PFSK-1 (cell line): ENCODE data around the gene KRT73.

Experiments
- FOXP2 ChIP-seq: optimal IDR thresholded peaks from 2 replicates; pipeline ENCODE3; 2011; ENCODE audit warnings: borderline replicate concordance, control low read depth, inconsistent platforms; ENCODE audit not compliant: insufficient read depth; ENCODE audit errors: extremely low read length, extremely low read depth
- POLR2AphosphoS5 ChIP-seq: IDR thresholded peaks from 2 replicates; pipeline ENCODE4 v1.6.1; 2012; ENCODE audit warnings: low read depth, mild to moderate bottlenecking, control low read depth, low read length, moderate library complexity
- REST ChIP-seq, 2 experiments: IDR thresholded peaks; 2 replicates each; pipeline versions ENCODE4 v1.6.1 to v1.8.0; 2011 to 2012; ENCODE audit warnings: low read depth in 2 of 2, low read length in 2 of 2, control low read depth in 1 of 2, inconsistent platforms in 1 of 2, mild to moderate bottlenecking in 1 of 2, moderate library complexity in 1 of 2; ENCODE audit not compliant: insufficient read depth in 1 of 2
- SIN3A ChIP-seq: IDR thresholded peaks from 2 replicates; pipeline ENCODE4 v1.6.1; 2012; ENCODE audit warnings: mild to moderate bottlenecking, low read length, moderate library complexity, borderline replicate concordance; ENCODE audit not compliant: insufficient read depth
- TAF1 ChIP-seq: IDR thresholded peaks from 2 replicates; pipeline ENCODE4 v1.6.1; 2012; ENCODE audit warnings: low read length, control low read depth, borderline replicate concordance; ENCODE audit not compliant: insufficient read depth

Gene KRT73

GRCh38 chr12:52659395-52659794, 41.0 kb upstream of the KRT73 start:
- TF ChIP-seq REST (IDR thresholded peaks at IDR 0.05; ENCODE audit: insufficient read depth in 1 of 2, low read depth in 2 of 2, low read length in 2 of 2) (no peak), POLR2AphosphoS5 (no peak), SIN3A (no peak), FOXP2 (no peak), TAF1 (no peak)

- TF ChIP-seq TAF1 (no peak), FOXP2 (no peak), SIN3A (no peak), POLR2AphosphoS5 (no peak), REST (IDR thresholded peaks at IDR 0.05; ENCODE audit: insufficient read depth in 1 of 2, low read depth in 2 of 2, low read length in 2 of 2) (no peak)
These were observed 39.8 kb upstream of the KRT73 start for GRCh38 chr12:52658196-52658595.

- TF ChIP-seq FOXP2, result no peak
- TF ChIP-seq TAF1, result no peak
These were observed 39.0 kb upstream of the KRT73 start for GRCh38 chr12:52657250-52657902.

GRCh38 chr12:52656616-52657015, 38.3 kb upstream of the KRT73 start:
- TF ChIP-seq FOXP2 (no peak), POLR2AphosphoS5 (no peak), SIN3A (no peak), REST (IDR thresholded peaks at IDR 0.05; ENCODE audit: insufficient read depth in 1 of 2, low read depth in 2 of 2, low read length in 2 of 2) (no peak), TAF1 (no peak)

- no peak for TF ChIP-seq SIN3A
- TF ChIP-seq POLR2AphosphoS5, result no peak
- TF ChIP-seq TAF1, result no peak
- no peak for TF ChIP-seq FOXP2
- TF ChIP-seq REST (IDR thresholded peaks at IDR 0.05; ENCODE audit: insufficient read depth in 1 of 2, low read depth in 2 of 2, low read length in 2 of 2), result no peak
These were observed 37.4 kb upstream of the KRT73 start for GRCh38 chr12:52655720-52656124.
